Kidney (tissue), 22 donors: ENCODE data around the gene ZCCHC12. TPM values are rescaled to one million over a fixed set of nuclear protein-coding genes. Genes with fewer than 3 reads are reported as not detected.

Experiments
- DNase-seq, 5 donors: peaks; one replicate each; pipeline ENCODE4 v3.0.0-alpha.2; 2013 to 2020
- FAIRE-seq: peaks from 2 replicates; lab custom pipeline; 2012; peaks lifted over from hg19 to GRCh38; lab: Jason Lieb, UNC
- H3K27ac ChIP-seq, 2 donors: one replicate each; pipeline ENCODE4 v1.7.0; 2013; ENCODE audit warnings: low read depth in 2 of 2, low read length in 2 of 2, inconsistent platforms in 1 of 2
- H3K27me3 ChIP-seq: one replicate; pipeline ENCODE4 v1.7.1; 2013; ENCODE audit warnings: low read length, inconsistent platforms; ENCODE audit not compliant: control insufficient read depth, insufficient read depth
- H3K36me3 ChIP-seq, 3 donors: one replicate each; pipeline versions ENCODE4 v1.7.0 to v1.7.1; 2013; ENCODE audit warnings: low read length in 3 of 3, control low read depth in 1 of 3, inconsistent platforms in 1 of 3; ENCODE audit not compliant: insufficient read depth in 3 of 3, control insufficient read depth in 2 of 3
- H3K4me1 ChIP-seq, 3 donors: one replicate each; pipeline versions ENCODE4 v1.7.0 to v1.7.1; 2013; ENCODE audit warnings: low read length in 3 of 3, inconsistent platforms in 1 of 3, low read depth in 1 of 3; ENCODE audit not compliant: control insufficient read depth in 2 of 3, insufficient read depth in 2 of 3
- H3K4me3 ChIP-seq, 3 donors: one replicate each; pipeline versions ENCODE4 v1.7.0 to v1.8.1; 2013; ENCODE audit warnings: low read length in 3 of 3, control low read depth in 1 of 3, inconsistent platforms in 1 of 3
- H3K9ac ChIP-seq, 3 donors: one replicate each; pipeline versions ENCODE4 v1.7.0 to v1.7.1; 2013; ENCODE audit warnings: low read length in 3 of 3, control low read depth in 1 of 3, inconsistent platforms in 1 of 3
- H3K9me3 ChIP-seq, 3 donors: one replicate each; pipeline versions ENCODE4 v1.7.0 to v1.7.1; 2013; ENCODE audit warnings: low read length in 3 of 3, control low read depth in 1 of 3, inconsistent platforms in 1 of 3; ENCODE audit not compliant: control insufficient read depth in 2 of 3, insufficient read depth in 1 of 3
- intact Hi-C: fragments of 100-400 bp; cut with DNase I; formaldehyde crosslinking; loops from one replicate; pipeline ENCODE4 v1.11.1; 2022
- long read RNA-seq, 10 donors: library from polyadenylated mRNA in 1 of 10; unstranded in 1 of 10; transcript quantifications; one replicate each; pipeline ENCODE4 v2.0.0 and lab custom pipeline, GENCODE V29; 2021 to 2026
- polyA plus RNA-seq: library from polyadenylated mRNA; stranded (reverse); fragments of 350-450 nt; fragmentation: Illumina TruSeq; extraction: RNeasy Lipid Tissue Mini Kit (QIAGEN cat#74804); gene quantifications from one replicate; pipeline ENCODE4 v1.2.3, GENCODE V29; 2014; ENCODE audit warnings: low read depth, low replicate concordance; ENCODE audit not compliant: insufficient read depth
- total RNA-seq: library from RNA; stranded (reverse); fragmentation: NEBNext Ultra II Directional; extraction: Animal tissue kit (Norgen Biotek cat#: 25700); gene quantifications from one replicate; pipeline ENCODE4 v1.2.1, GENCODE V29; 2021
- TF ChIP-seq, protein P1 (sequence below): IDR thresholded peaks from 3 replicates; pipeline ENCODE4 v1.5.1; 2012; ENCODE audit warnings: mild to moderate bottlenecking, moderate library complexity, borderline replicate concordance; ENCODE audit not compliant: insufficient read depth; ENCODE audit errors: extremely low read depth
- donor health status: control.
- donor health status: control.
- donor health status: control.
- donor health status: control.
- donor health status: control.
- donor health status: DM: yes; HTN: yes; CAD: no.
- donor health status: Normal renal cell carcinoma (clear cell type).

ZCCHC12 gene
- total RNA-seq (not detected), polyA plus RNA-seq (not detected)
- long read RNA-seq, donor 1: 0 reads
- long read RNA-seq, donor 2: 0 reads
- long read RNA-seq, donor 3, partial matches to known transcripts: 0 of 1 reads
- long read RNA-seq, donor 3, other reads (novel, unspliced or antisense): 0 of 1 reads
- long read RNA-seq, donor 4: 0 reads
- long read RNA-seq, donor 5: 0 reads
- long read RNA-seq, donor 6: 0 reads
- long read RNA-seq, donor 7: 0 reads
- long read RNA-seq, donor 8: 0 reads
- long read RNA-seq, donor 9, partial matches to known transcripts: 0 of 1 reads
- long read RNA-seq, donor 9, other reads (novel, unspliced or antisense): 0 of 1 reads
- long read RNA-seq, donor 10: 0 reads

- DNase-seq (peak in 4 of 5 donors; percentile 84 to 88 (median 86)), FAIRE-seq (no peak)
- Histone ChIP-seq H3K27ac (no peak within 1 kb of the TSS), H3K27me3 (peaks cover 9% of the 10 kb centered on the region), H3K36me3 (no peaks in the 10 kb centered on the region), H3K4me3 (peak within 1 kb of the TSS in 2 of 3 donors; percentile 13 to 20), H3K4me1 (peaks cover 0 to 2% (median 0%) of the 10 kb centered on the region in 3 donors), H3K9me3 (no peaks in the 10 kb centered on the region), H3K9ac (no peak within 1 kb of the TSS)
- TF ChIP-seq, protein P1, sequence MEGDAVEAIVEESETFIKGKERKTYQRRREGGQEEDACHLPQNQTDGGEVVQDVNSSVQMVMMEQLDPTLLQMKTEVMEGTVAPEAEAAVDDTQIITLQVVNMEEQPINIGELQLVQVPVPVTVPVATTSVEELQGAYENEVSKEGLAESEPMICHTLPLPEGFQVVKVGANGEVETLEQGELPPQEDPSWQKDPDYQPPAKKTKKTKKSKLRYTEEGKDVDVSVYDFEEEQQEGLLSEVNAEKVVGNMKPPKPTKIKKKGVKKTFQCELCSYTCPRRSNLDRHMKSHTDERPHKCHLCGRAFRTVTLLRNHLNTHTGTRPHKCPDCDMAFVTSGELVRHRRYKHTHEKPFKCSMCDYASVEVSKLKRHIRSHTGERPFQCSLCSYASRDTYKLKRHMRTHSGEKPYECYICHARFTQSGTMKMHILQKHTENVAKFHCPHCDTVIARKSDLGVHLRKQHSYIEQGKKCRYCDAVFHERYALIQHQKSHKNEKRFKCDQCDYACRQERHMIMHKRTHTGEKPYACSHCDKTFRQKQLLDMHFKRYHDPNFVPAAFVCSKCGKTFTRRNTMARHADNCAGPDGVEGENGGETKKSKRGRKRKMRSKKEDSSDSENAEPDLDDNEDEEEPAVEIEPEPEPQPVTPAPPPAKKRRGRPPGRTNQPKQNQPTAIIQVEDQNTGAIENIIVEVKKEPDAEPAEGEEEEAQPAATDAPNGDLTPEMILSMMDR: no peak
- intact Hi-C loops: no loop called here
These were observed at the start of gene ZCCHC12 for GRCh38 chrX:118823263-118824172. Gene ZCCHC12 (plus strand): TSS chrX:118823824. CDS start chrX:118825245, 1,421 bp downstream.

DNA sequence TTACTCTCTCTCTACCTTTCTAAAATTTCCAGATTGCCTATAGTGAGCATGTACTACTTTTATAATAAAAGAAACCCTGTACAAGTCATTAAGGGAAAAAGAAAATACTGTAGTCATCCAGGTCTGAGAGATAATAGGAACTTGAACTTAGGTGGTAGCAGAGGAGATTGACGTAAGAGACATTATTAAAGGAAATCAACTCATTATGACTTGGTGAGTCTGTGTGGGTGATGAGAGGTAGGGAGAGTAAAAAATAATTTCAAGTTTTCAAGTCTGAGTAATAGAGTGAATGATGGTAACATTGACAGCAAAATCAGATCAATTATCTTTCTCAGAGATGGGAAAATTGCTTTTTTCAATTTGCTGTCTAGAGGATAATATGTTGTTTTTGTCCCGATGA, 44.0 kb upstream of the ZCCHC12 start:
- Histone ChIP-seq H3K9me3 (no peaks in the 10 kb centered on the region), H3K27ac (no peak overlapping the region), H3K9ac (no peak overlapping the region), H3K4me1 (no peaks in the 10 kb centered on the region), H3K27me3 (no peaks in the 10 kb centered on the region), H3K4me3 (no peak overlapping the region), H3K36me3 (no peaks in the 10 kb centered on the region)
- intact Hi-C loops: no loop called here
- TF ChIP-seq, protein P1: no peak
- DNase-seq: no peak
- no peak for FAIRE-seq

DNA sequence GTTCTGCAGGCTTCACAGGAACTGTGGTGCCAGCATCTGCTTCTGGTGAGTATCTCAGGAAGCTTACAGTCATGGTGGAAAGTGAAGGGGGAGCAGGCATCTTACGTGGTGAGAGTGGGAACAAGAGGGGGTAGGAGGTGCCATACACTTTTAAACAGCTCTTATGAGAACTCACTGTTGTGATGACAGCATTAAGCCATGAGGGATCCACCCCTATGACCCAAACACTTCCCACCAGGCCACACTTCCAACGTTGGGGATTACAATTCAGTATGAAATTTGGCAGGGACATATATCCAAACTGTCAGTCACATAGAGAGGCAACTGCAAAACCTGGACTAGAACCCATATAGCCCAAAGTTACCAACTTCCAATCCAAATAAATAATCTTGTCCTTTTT, 43.1 kb upstream of the ZCCHC12 start:
- H3K4me1 ChIP-seq: no peaks in the 10 kb centered on the region
- no peak for FAIRE-seq
- H3K4me3 ChIP-seq: no peak overlapping the region
- TF ChIP-seq, protein P1: no peak
- no peak overlapping the region for H3K27ac ChIP-seq
- no peaks in the 10 kb centered on the region for H3K27me3 ChIP-seq
- no peaks in the 10 kb centered on the region for H3K9me3 ChIP-seq
- H3K36me3 ChIP-seq: no peaks in the 10 kb centered on the region
- no peak for DNase-seq
- intact Hi-C loops: no loop called here
- H3K9ac ChIP-seq: no peak overlapping the region
